ENCODE results near the gene LPCAT3.

Gene LPCAT3

GRCh38 chr12:6964605-6965025, 53.7 kb downstream of the LPCAT3 start:
- POLR2A ChIA-PET, result interaction anchor here (0.6 to 13.3 kb wide), 11 partner anchors 8 to 143 kb away, joined by 3 to 450 read pairs (median 4); partner anchors contain the start of genes C12orf57, CDCA3, PTPN6 and RNU7-1

GRCh38 chr12:6963791-6964413, 54.4 kb downstream of the LPCAT3 start:
- POLR2A ChIA-PET, result interaction anchor here (0.8 to 13.3 kb wide), 11 partner anchors 9 to 144 kb away, joined by 3 to 450 read pairs (median 4); partner anchors contain the start of genes C12orf57, CDCA3, PTPN6 and RNU7-1
- TF ChIP-seq L3MBTL2 (conservative IDR thresholded peaks at IDR 0.05) (no peak), TARDBP (IDR thresholded peaks at IDR 0.05) (no peak), SUZ12 (IDR thresholded peaks at IDR 0.05) (no peak), ARNT (IDR thresholded peaks at IDR 0.05) (no peak), PKNOX1 (IDR thresholded peaks at IDR 0.05) (no peak), ZNF384 (IDR thresholded peaks at IDR 0.05) (no peak), FOXM1 (IDR thresholded peaks at IDR 0.05; ENCODE audit: borderline replicate concordance) (no peak), FOXK2 (IDR thresholded peaks at IDR 0.05) (no peak), ELF4 (IDR thresholded peaks at IDR 0.05) (no peak), HDGF (IDR thresholded peaks at IDR 0.05; ENCODE audit: borderline replicate concordance) (no peak), LEF1 (IDR thresholded peaks at IDR 0.05; ENCODE audit: borderline replicate concordance) (no peak), FOXA1 (IDR thresholded peaks at IDR 0.05) (no peak), CTBP1 (IDR thresholded peaks at IDR 0.05; ENCODE audit: borderline replicate concordance) (no peak), BHLHE40 (IDR thresholded peaks at IDR 0.05; ENCODE audit: borderline replicate concordance) (no peak), SP1 (IDR thresholded peaks at IDR 0.05) (no peak), NFRKB (IDR thresholded peaks at IDR 0.05) (no peak)

More at GRCh38 chr12:6964605-6965025, 53.7 kb downstream of the LPCAT3 start:
- CTCF ChIA-PET, result interaction anchor here (0.6 to 2.4 kb wide), 13 partner anchors 9 to 295 kb away, joined by 3 to 23 read pairs (median 5); partner anchors contain the start of genes C12orf57, C1RL, RNU7-1 and SPSB2
- TF ChIP-seq FOXA1 (IDR thresholded peaks at IDR 0.05) (no peak), SP1 (IDR thresholded peaks at IDR 0.05) (no peak), FOXM1 (IDR thresholded peaks at IDR 0.05; ENCODE audit: borderline replicate concordance) (no peak), FOXK2 (IDR thresholded peaks at IDR 0.05) (no peak), BHLHE40 (IDR thresholded peaks at IDR 0.05; ENCODE audit: borderline replicate concordance) (no peak), CTBP1 (IDR thresholded peaks at IDR 0.05; ENCODE audit: borderline replicate concordance) (no peak), PKNOX1 (IDR thresholded peaks at IDR 0.05) (no peak), ARNT (IDR thresholded peaks at IDR 0.05) (no peak), NFRKB (IDR thresholded peaks at IDR 0.05) (no peak), HDGF (IDR thresholded peaks at IDR 0.05; ENCODE audit: borderline replicate concordance) (no peak), ZNF384 (IDR thresholded peaks at IDR 0.05) (no peak), LEF1 (IDR thresholded peaks at IDR 0.05; ENCODE audit: borderline replicate concordance) (no peak)
- DNase-seq (ENCODE audit: extremely low spot score), result no peak

GRCh38 chr12:6963016-6963731, 55.1 kb downstream of the LPCAT3 start:
- DNase-seq (ENCODE audit: extremely low spot score), result no peak
- POLR2A ChIA-PET, result interaction anchor here (0.8 to 13.3 kb wide), 10 partner anchors 17 to 111 kb away, joined by 3 to 450 read pairs (median 8); partner anchors contain the start of genes C12orf57, CDCA3, RNU7-1 and SPSB2
- CTCF ChIA-PET, result interaction anchor here (0.7 to 2.7 kb wide), 8 partner anchors 9 to 148 kb away, joined by 3 to 47 read pairs (median 6); partner anchors contain the start of genes C12orf57 and RNU7-1
- TF ChIP-seq SUZ12 (IDR thresholded peaks at IDR 0.05) (no peak), FOXA1 (IDR thresholded peaks at IDR 0.05) (no peak), NFRKB (IDR thresholded peaks at IDR 0.05) (no peak), BHLHE40 (IDR thresholded peaks at IDR 0.05; ENCODE audit: borderline replicate concordance) (no peak), ELF4 (IDR thresholded peaks at IDR 0.05) (no peak)

More at GRCh38 chr12:6963791-6964413, 54.4 kb downstream of the LPCAT3 start:
- no peak for DNase-seq (ENCODE audit: extremely low spot score)
- CTCF ChIA-PET, result interaction anchor here (1.0 to 2.4 kb wide), 6 partner anchors 8 to 95 kb away, joined by 3 to 23 read pairs (median 8); partner anchors contain the start of genes C12orf57 and RNU7-1

- no peak for DNase-seq (ENCODE audit: extremely low spot score)
- ChIA-PET CTCF (interaction anchor here (0.7 to 2.7 kb wide), 15 partner anchors 10 to 149 kb away, joined by 3 to 47 read pairs (median 4); partner anchors contain the start of genes C12orf57, LPCAT3, RNU7-1 and SPSB2), POLR2A (interaction anchor here (0.8 to 13.3 kb wide), 22 partner anchors 10 to 408 kb away, joined by 3 to 450 read pairs (median 6); partner anchors contain the start of genes C12orf57, C1RL, CDCA3 and PTPN6)
- TF ChIP-seq FOXA1 (IDR thresholded peaks at IDR 0.05) (no peak), SP1 (IDR thresholded peaks at IDR 0.05) (no peak), HDGF (IDR thresholded peaks at IDR 0.05; ENCODE audit: borderline replicate concordance) (no peak), L3MBTL2 (conservative IDR thresholded peaks at IDR 0.05) (no peak), PKNOX1 (IDR thresholded peaks at IDR 0.05) (no peak), FOXK2 (IDR thresholded peaks at IDR 0.05) (no peak), FOXM1 (IDR thresholded peaks at IDR 0.05; ENCODE audit: borderline replicate concordance) (no peak), ZNF384 (IDR thresholded peaks at IDR 0.05) (no peak), SUZ12 (IDR thresholded peaks at IDR 0.05) (no peak), ELF4 (IDR thresholded peaks at IDR 0.05) (no peak), ARNT (IDR thresholded peaks at IDR 0.05) (no peak), TARDBP (IDR thresholded peaks at IDR 0.05) (no peak), NFRKB (IDR thresholded peaks at IDR 0.05) (no peak), BHLHE40 (IDR thresholded peaks at IDR 0.05; ENCODE audit: borderline replicate concordance) (no peak)
Observed at GRCh38 chr12:6962285-6963015, 55.8 kb downstream of the LPCAT3 start.
